IMR-90 (cell line): ENCODE data around the gene C19orf33.

Experiments used
- BHLHE40 ChIP-seq: fragments of 150-350 bp; IDR thresholded peaks from 2 replicates; pipeline ENCODE4 v1.6.1; 2016; ENCODE audit warnings: mild to moderate bottlenecking, low read depth, low read length
- CEBPB ChIP-seq: IDR thresholded peaks from 2 replicates; pipeline ENCODE4 v1.6.1; 2012; ENCODE audit warnings: low read depth, low read length, improper control_type of control experiment
- CHD1 ChIP-seq: IDR thresholded peaks from 2 replicates; pipeline ENCODE4 v1.6.1; 2012; ENCODE audit warnings: low read depth, low read length, improper control_type of control experiment
- MAFK ChIP-seq: IDR thresholded peaks from 2 replicates; pipeline ENCODE4 v1.6.1; 2012; ENCODE audit warnings: low read depth, low read length, improper control_type of control experiment
- MAZ ChIP-seq: IDR thresholded peaks from 2 replicates; pipeline ENCODE4 v1.6.1; 2012; ENCODE audit warnings: low read depth, mild to moderate bottlenecking, low read length, improper control_type of control experiment, moderate library complexity, borderline replicate concordance
- MXI1 ChIP-seq: IDR thresholded peaks from 2 replicates; pipeline ENCODE4 v1.6.1; 2012; ENCODE audit warnings: low read depth, mild to moderate bottlenecking, low read length, moderate library complexity, borderline replicate concordance
- POLR2A ChIP-seq: IDR thresholded peaks from 2 replicates; pipeline ENCODE4 v1.6.1; 2012; ENCODE audit warnings: mild to moderate bottlenecking, low read depth, low read length
- RAD21 ChIP-seq: IDR thresholded peaks from 2 replicates; pipeline ENCODE4 v1.6.1; 2012; ENCODE audit warnings: low read length, improper control_type of control experiment
- RCOR1 ChIP-seq: IDR thresholded peaks from 2 replicates; pipeline ENCODE4 v1.6.1; 2012; ENCODE audit warnings: mild to moderate bottlenecking, low read length, improper control_type of control experiment; ENCODE audit not compliant: insufficient replicate concordance
- SMC3 ChIP-seq: fragments of 150-350 bp; IDR thresholded peaks from 2 replicates; pipeline ENCODE4 v1.6.1; 2016; ENCODE audit warnings: low read depth, mild to moderate bottlenecking, antibody characterized with exemption, low read length, moderate library complexity
- TF ChIP-seq, protein P1 (sequence below): conservative IDR thresholded peaks from 2 replicates; pipeline ENCODE4 v1.5.1; 2012; ENCODE audit warnings: mild to moderate bottlenecking, low read depth, low read length, improper control_type of control experiment
- TF ChIP-seq, protein P2 (sequence below): fragments of 150-350 bp; IDR thresholded peaks from 2 replicates; pipeline ENCODE4 v1.6.1; 2016; ENCODE audit warnings: low read depth, mild to moderate bottlenecking, low read length, moderate library complexity, borderline replicate concordance

DNA sequence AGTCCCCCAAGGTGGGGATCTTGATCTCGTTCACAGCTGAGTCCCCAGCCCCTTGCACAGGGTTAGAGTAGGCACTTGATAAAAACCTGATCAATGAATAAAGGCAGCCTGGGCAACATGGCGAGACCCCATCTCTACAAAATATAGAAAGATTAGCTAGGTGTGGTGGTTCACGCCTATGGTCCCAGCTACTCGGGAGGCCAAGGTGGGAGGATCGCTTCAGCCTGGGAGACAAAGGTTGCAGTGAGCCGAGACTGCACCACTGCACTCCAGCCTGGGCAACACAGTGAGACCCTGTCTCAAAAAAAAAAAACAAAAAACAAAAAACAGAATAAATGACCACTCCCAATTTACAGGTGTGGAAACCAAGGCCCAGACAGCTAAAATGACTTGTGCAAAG lies 6.9 kb downstream of the C19orf33 start:
- TF ChIP-seq MAFK (no peak), CHD1 (no peak), MXI1 (no peak), RAD21 (no peak), MAZ (no peak), POLR2A (no peak), CEBPB (no peak), BHLHE40 (no peak), RCOR1 (no peak), SMC3 (no peak)
- TF ChIP-seq, protein P1, sequence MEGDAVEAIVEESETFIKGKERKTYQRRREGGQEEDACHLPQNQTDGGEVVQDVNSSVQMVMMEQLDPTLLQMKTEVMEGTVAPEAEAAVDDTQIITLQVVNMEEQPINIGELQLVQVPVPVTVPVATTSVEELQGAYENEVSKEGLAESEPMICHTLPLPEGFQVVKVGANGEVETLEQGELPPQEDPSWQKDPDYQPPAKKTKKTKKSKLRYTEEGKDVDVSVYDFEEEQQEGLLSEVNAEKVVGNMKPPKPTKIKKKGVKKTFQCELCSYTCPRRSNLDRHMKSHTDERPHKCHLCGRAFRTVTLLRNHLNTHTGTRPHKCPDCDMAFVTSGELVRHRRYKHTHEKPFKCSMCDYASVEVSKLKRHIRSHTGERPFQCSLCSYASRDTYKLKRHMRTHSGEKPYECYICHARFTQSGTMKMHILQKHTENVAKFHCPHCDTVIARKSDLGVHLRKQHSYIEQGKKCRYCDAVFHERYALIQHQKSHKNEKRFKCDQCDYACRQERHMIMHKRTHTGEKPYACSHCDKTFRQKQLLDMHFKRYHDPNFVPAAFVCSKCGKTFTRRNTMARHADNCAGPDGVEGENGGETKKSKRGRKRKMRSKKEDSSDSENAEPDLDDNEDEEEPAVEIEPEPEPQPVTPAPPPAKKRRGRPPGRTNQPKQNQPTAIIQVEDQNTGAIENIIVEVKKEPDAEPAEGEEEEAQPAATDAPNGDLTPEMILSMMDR: no peak
- TF ChIP-seq, protein P2, sequence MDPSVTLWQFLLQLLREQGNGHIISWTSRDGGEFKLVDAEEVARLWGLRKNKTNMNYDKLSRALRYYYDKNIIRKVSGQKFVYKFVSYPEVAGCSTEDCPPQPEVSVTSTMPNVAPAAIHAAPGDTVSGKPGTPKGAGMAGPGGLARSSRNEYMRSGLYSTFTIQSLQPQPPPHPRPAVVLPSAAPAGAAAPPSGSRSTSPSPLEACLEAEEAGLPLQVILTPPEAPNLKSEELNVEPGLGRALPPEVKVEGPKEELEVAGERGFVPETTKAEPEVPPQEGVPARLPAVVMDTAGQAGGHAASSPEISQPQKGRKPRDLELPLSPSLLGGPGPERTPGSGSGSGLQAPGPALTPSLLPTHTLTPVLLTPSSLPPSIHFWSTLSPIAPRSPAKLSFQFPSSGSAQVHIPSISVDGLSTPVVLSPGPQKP: no peak
